ENCODE results near the gene ZNF467. TPM values are rescaled to one million over a fixed set of nuclear protein-coding genes. Genes with fewer than 3 reads are reported as not detected.

Gene ZNF467
- total RNA-seq, 1 donor from 2014 or later = not detected

GRCh38 chr7:149728491-149729375 lies 44.7 kb downstream of the ZNF467 start:
- no peak for TF ChIP-seq CTCF (IDR thresholded peaks at IDR 0.05; ENCODE audit: insufficient read depth, low read length, poor library complexity, severe bottlenecking)
- peaks cover 1% of the 10 kb centered on the region for H3K36me3 ChIP-seq (ENCODE audit: control insufficient read depth, insufficient read depth, low read length)

GRCh38 chr7:149727899-149728476 lies 45.4 kb downstream of the ZNF467 start:
- H3K4me3 ChIP-seq (ENCODE audit: low read depth, low read length) = no peak overlapping the region
- no peak for DNase-seq (ENCODE audit: low read depth)
- H3K27me3 ChIP-seq (ENCODE audit: control insufficient read depth, insufficient read depth, low read length) = no peaks in the 10 kb centered on the region
- TF ChIP-seq CTCF (IDR thresholded peaks at IDR 0.05; ENCODE audit: insufficient read depth, low read length, poor library complexity, severe bottlenecking) = no peak
- peaks cover 1% of the 10 kb centered on the region for H3K36me3 ChIP-seq (ENCODE audit: control insufficient read depth, insufficient read depth, low read length)

More at GRCh38 chr7:149728491-149729375, 44.7 kb downstream of the ZNF467 start:
- Histone ChIP-seq H3K27me3 (ENCODE audit: control insufficient read depth, insufficient read depth, low read length) (no peaks in the 10 kb centered on the region), H3K4me3 (ENCODE audit: low read depth, low read length) (no peak overlapping the region)
- no peak for DNase-seq (ENCODE audit: low read depth)

GRCh38 chr7:149727053-149727898 lies 46.1 kb downstream of the ZNF467 start:
- peaks cover 1% of the 10 kb centered on the region for H3K36me3 ChIP-seq (ENCODE audit: control insufficient read depth, insufficient read depth, low read length)

GRCh38 chr7:149725916-149726315 lies 47.5 kb downstream of the ZNF467 start:
- Histone ChIP-seq H3K36me3 (ENCODE audit: control insufficient read depth, insufficient read depth, low read length) (peaks cover 1% of the 10 kb centered on the region), H3K27me3 (ENCODE audit: control insufficient read depth, insufficient read depth, low read length) (no peaks in the 10 kb centered on the region), H3K4me3 (ENCODE audit: low read depth, low read length) (no peak overlapping the region)
- DNase-seq (ENCODE audit: low read depth) = no peak
- TF ChIP-seq CTCF (IDR thresholded peaks at IDR 0.05; ENCODE audit: insufficient read depth, low read length, poor library complexity, severe bottlenecking) = no peak

More at GRCh38 chr7:149727053-149727898, 46.1 kb downstream of the ZNF467 start:
- Histone ChIP-seq H3K4me3 (ENCODE audit: low read depth, low read length) (no peak overlapping the region), H3K27me3 (ENCODE audit: control insufficient read depth, insufficient read depth, low read length) (no peaks in the 10 kb centered on the region)
- TF ChIP-seq CTCF (IDR thresholded peaks at IDR 0.05; ENCODE audit: insufficient read depth, low read length, poor library complexity, severe bottlenecking) = no peak
- DNase-seq (ENCODE audit: low read depth) = no peak

- no peak for TF ChIP-seq CTCF (IDR thresholded peaks at IDR 0.05; ENCODE audit: insufficient read depth, low read length, poor library complexity, severe bottlenecking)
- Histone ChIP-seq H3K4me3 (ENCODE audit: low read depth, low read length) (no peak overlapping the region), H3K36me3 (ENCODE audit: control insufficient read depth, insufficient read depth, low read length) (peaks cover 1% of the 10 kb centered on the region), H3K27me3 (ENCODE audit: control insufficient read depth, insufficient read depth, low read length) (no peaks in the 10 kb centered on the region)
- no peak for DNase-seq (ENCODE audit: low read depth)
These were observed 48.0 kb downstream of the ZNF467 start for GRCh38 chr7:149725426-149725821.
